Lower leg skin (tissue), 4 donors: Measurements from ENCODE around the gene C12orf57. TPM values are rescaled to one million over a fixed set of nuclear protein-coding genes. Genes with fewer than 3 reads are reported as not detected.
A peak's percentile ranks its signal among the peaks of the same experiment; 100 is the strongest.

Experiments
- DNase-seq, 2 donors: peaks; one replicate each; pipeline ENCODE4 v3.0.0-alpha.2; 2019; ENCODE audit warnings: low spot score in 2 of 2
- H3K4me3 ChIP-seq: fragments of 200-600 bp; sonication (generic); 2 replicates; pipeline ENCODE4 v1.5.1; 2017; ENCODE audit warnings: mild to moderate bottlenecking, low read depth; ENCODE audit not compliant: poor library complexity, severe bottlenecking
- POLR2A ChIP-seq, 2 donors: fragments of 450-650 bp; IDR thresholded peaks; one replicate each; pipeline ENCODE4 v1.6.1; 2016 to 2017; ENCODE audit warnings: antibody characterized with exemption in 2 of 2, mild to moderate bottlenecking in 1 of 2, moderate library complexity in 1 of 2
- WGBS, 2 donors: methylation state at CpG; one replicate each; pipeline ENCODE4 v1.1.5; 2018; 5-methylcytosine and 5-hydroxymethylcytosine counted together
- intact Hi-C: fragments of 100-400 bp; cut with DNase I; formaldehyde crosslinking; loops from one replicate; pipeline ENCODE4 v1.15.0; 2023; ENCODE audit warnings: low total_unique reads
- total RNA-seq, 4 donors: library from RNA; depleted of rRNA; stranded (reverse); fragments of >200 nt; gene quantifications; one replicate each; pipeline ENCODE4 v1.1.0, GENCODE V29; 2016
- TF ChIP-seq, protein P1 (sequence below), 3 donors: fragments of 450-650 bp; IDR thresholded peaks; one replicate each; pipeline ENCODE4 v1.5.1; 2016; ENCODE audit warnings: antibody characterized with exemption in 3 of 3, mild to moderate bottlenecking in 3 of 3, moderate library complexity in 2 of 3

The C12orf57 gene
- total RNA-seq, 4 donors from 2014 or later: 341 to 526 (median 418) TPM

DNA sequence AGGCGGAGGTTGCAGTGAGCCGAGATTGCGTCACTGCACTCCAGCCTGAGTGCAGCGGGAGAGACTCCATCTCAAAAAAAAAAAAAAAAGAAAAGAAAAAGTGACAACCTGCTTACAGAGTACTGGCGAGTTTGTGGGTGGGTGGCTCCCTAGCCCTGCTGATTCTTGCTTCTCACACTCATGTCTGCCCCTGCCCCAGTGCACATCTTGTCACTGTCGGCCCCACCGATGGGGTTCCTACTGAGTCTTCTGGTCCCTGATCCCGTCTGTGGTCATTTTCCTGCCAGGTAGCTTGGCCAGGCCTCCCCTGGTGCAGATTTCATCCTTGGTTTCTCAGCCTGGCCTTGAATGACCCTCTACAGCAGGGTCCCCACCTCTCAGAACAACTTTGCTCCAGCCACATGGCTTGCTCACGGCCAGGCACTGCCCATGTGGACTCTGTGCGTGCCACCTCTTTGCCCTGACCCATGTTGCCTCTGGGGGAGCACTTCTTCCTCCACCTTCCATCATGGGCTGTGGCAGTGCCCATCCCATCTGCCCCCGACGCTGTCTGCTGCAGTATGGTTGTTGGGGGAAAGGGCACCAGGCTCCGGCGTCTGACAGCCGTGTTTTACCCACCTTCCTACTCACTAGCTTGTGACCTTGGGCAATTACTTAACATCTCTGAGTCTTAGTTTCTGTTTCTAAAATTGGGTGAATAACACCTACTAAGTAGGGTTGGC, 5.2 kb downstream of the C12orf57 start:
- no peak for DNase-seq
- no peak overlapping the region for H3K4me3 ChIP-seq
- intact Hi-C loops: no loop called here
- WGBS, 2 donors: 79 to 80% methylated on average over 15 of the region's 15 CpGs
- no peak for TF ChIP-seq POLR2A (IDR thresholded peaks at IDR 0.05)

DNA sequence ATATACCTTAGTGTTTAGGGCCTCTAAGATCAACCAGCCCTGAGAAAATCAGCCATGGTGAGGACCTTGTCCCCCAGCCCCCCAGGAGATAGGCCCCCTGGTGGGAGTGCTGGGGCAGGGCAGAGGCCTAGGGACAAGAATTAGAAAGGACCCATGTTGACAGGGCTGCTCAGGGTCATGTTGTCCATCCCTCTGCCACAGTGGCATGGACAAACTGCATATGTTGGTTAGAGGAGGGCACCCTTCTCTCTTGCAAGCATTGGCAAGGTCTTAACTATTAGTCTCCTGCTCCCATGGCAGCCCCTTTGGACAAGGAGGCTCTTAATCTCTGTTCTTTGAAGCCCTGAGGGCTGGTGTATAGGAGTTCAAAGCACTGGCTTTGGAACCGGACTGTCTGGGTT, 6.6 kb downstream of the C12orf57 start:
- WGBS, 2 donors: 33 to 78% methylated on average over 1 of the region's 1 CpG
- no peak overlapping the region for H3K4me3 ChIP-seq
- intact Hi-C loops: loop anchor here (10.0 kb wide), 1 partner anchor 144 kb away; the partner anchor contains the start of gene C1R
- no peak for TF ChIP-seq POLR2A (IDR thresholded peaks at IDR 0.05)
- TF ChIP-seq, protein P1, sequence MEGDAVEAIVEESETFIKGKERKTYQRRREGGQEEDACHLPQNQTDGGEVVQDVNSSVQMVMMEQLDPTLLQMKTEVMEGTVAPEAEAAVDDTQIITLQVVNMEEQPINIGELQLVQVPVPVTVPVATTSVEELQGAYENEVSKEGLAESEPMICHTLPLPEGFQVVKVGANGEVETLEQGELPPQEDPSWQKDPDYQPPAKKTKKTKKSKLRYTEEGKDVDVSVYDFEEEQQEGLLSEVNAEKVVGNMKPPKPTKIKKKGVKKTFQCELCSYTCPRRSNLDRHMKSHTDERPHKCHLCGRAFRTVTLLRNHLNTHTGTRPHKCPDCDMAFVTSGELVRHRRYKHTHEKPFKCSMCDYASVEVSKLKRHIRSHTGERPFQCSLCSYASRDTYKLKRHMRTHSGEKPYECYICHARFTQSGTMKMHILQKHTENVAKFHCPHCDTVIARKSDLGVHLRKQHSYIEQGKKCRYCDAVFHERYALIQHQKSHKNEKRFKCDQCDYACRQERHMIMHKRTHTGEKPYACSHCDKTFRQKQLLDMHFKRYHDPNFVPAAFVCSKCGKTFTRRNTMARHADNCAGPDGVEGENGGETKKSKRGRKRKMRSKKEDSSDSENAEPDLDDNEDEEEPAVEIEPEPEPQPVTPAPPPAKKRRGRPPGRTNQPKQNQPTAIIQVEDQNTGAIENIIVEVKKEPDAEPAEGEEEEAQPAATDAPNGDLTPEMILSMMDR (IDR thresholded peaks at IDR 0.05): no peak
- DNase-seq: no peak

DNA sequence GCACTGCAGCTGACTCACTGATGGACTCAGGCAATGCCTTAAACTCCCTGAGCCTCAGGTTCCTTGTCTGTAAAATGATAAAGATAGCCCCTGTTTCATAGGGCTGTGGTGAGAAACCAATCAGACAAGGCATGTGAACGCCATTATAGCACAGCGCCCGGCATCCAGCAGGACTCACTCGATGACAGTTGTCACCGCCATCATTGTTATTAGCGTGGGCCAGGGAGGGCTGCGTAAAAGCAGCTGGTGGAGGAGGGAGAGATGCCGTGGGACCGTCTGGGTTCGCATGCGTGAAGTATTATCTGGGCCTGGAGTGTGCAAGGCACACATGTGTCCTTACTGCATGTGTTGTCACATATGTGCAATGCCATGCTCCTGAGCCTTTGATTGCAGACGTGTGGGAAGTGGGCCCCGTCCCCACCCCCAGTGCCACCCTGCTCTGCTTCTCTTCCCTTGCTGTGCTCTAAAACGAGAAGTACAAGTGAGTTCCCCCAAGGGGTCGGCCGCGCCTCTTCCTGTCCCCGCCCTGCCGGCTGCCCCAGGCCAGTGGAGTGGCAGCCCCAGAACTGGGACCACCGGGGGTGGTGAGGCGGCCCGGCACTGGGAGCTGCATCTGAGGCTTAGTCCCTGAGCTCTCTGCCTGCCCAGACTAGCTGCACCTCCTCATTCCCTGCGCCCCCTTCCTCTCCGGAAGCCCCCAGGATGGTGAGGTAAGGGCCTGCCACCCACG, 7.2 kb downstream of the C12orf57 start, which contains the start of gene PTPN6:
Gene PTPN6, plus strand, starts transcription at position 546 of the 730 bp plus-strand sequence. Its CDS starts 157 bp downstream, at position 703.
- peak within 1 kb of the TSS; percentile 12 for H3K4me3 ChIP-seq
- peak in 1 of 2 donors; percentile 89 for DNase-seq
- intact Hi-C loops: loop anchor here (10.0 kb wide), 1 partner anchor 144 kb away; the partner anchor contains the start of gene C1R
- TF ChIP-seq, protein P1 (IDR thresholded peaks at IDR 0.05): no peak
- TF ChIP-seq POLR2A (IDR thresholded peaks at IDR 0.05): no peak
- 53 to 56% methylated on average over 22 to 24 of the region's 25 CpGs for WGBS, 2 donors

DNA sequence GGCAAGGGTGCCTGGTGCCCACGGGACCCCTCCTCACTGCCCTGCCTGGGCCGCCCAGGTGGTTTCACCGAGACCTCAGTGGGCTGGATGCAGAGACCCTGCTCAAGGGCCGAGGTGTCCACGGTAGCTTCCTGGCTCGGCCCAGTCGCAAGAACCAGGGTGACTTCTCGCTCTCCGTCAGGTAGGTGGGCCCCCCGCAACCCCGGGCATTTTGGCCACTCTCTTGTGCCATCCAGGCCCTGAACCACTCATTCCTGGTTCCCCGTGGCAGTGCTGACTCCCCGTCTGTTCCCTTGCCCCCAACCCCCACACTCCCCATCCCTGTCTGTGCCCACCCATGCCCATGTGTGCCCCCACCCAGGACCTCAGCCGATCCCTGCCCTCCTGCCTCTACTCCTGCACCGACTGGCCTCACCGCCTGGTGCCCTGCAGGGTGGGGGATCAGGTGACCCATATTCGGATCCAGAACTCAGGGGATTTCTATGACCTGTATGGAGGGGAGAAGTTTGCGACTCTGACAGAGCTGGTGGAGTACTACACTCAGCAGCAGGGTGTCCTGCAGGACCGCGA, 7.8 kb downstream of the C12orf57 start:
- intact Hi-C loops: loop anchor here (10.0 kb wide), 1 partner anchor 143 kb away; the partner anchor contains the start of gene C1R
- WGBS, 2 donors: 79 to 83% methylated on average over 18 to 20 of the region's 20 CpGs
- peak overlapping the region; percentile 12 for H3K4me3 ChIP-seq
- DNase-seq: no peak
- no peak for TF ChIP-seq POLR2A (IDR thresholded peaks at IDR 0.05)
- TF ChIP-seq, protein P1 (IDR thresholded peaks at IDR 0.05): no peak

DNA sequence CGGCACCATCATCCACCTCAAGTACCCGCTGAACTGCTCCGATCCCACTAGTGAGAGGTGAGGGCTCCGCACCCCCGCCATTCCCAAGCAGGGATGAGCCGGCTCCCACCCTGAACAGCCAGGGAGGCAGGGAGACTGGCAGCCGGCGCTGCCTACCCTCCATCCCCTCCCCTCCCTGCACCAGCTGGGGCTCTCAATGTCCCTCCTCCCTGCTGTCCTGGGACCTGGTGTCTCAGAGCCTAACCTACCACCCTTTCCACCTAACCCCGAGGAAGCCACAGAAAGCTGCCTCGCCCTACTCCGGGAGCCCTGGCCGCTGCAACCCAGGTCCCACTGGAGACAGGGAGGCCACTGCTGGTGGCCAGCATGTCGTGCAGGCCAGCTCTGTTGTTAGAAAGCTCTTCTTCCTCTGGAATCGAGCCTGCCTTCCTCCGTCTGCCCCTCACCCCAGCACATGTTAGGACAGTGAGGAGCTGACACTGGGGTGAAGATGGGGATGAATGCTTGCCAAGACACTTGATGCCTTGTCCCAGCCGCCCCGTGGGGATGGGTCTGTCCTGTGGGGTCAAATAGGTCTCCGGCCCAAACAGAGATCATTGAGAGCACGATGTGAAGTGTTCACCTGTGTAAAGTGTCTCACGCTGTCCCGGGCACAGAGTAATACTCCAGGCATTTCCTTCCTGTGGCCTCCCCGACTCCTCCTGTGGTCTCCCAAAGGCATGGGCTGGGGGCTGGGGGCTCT, 8.5 kb downstream of the C12orf57 start:
- TF ChIP-seq, protein P1 (IDR thresholded peaks at IDR 0.05): no peak
- no peak for TF ChIP-seq POLR2A (IDR thresholded peaks at IDR 0.05)
- WGBS, 2 donors: 70 to 81% methylated on average over 22 of the region's 22 CpGs
- intact Hi-C loops: loop anchor here (10.0 kb wide), 1 partner anchor 143 kb away; the partner anchor contains the start of gene C1R
- DNase-seq: no peak
- peak overlapping the region; percentile 12 for H3K4me3 ChIP-seq
